CD4-positive, alpha-beta T cell treated with Interleukin-12 subunit alpha and Interleukin-12 subunit beta, for 1 hour (primary cell): ENCODE measurements around the gene ZNF213.
A peak's percentile ranks its signal among the peaks of the same experiment; 100 is the strongest.
"Not testable (repeated sequence)": the region's sequence is repeated elsewhere in the genome, so short reads cannot be mapped to it uniquely, and the experiment has no call there.

ENCODE experiments used
- DNase-seq: peaks from one replicate; pipeline ENCODE4 v3.0.0-alpha.2; 2020

ZNF213 gene

DNA sequence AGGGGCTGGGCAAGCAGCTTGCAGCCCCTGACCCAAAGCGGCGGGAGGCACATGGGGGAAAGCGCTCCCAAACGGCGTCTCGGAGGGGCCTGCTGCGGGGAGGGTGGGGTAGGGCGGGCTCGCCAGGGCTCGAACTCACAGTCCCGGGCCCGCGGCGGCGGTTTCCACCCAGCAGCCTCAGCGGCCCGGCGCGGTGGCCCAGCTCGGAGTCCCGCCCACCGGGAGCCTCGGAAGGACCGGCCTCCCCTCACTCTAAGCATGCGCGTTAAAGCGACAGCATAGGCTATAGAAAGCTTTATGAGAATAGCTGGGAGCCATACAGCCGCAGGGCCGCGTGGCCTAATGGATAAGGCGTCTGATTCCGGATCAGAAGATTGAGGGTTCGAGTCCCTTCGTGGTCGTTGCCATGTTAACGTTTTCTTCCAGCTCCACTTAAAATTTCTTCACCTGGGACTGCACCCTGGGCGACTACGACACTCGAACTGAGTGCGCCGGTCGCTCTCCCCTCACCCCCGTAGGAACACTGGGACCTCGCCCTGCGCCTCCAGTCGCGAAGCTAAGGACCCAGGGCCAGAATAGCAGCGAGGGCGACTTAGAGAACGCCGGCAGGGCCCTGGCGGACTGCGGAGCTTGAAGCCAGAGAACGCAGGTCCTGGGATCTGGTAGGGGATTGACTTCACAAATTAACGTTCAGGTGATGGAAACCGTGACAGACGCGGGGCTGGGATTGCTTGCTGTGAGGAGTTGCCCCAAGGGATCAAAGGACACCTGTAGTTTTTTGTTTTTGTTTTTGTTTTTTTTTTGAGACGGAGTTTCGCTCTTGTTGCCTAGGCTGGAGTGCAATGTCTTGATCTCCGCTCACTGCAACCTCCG lies 15.8 kb downstream of the ZNF213 start:
- DNase-seq, result peak; percentile 98

DNA sequence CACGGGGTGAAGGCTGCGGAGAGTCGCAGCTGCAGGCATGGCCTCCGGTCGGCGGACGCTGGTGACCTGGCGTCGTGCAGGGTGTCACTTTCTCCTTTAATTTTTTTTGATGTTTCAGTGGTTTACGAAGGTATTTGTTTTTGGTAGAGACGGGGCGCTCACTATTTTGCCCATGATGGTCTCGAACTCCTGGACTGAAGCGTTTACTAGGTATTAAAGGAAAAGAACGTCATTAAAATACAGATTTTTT lies 17.1 kb downstream of the ZNF213 start:
- DNase-seq, result peak; percentile 53

DNA sequence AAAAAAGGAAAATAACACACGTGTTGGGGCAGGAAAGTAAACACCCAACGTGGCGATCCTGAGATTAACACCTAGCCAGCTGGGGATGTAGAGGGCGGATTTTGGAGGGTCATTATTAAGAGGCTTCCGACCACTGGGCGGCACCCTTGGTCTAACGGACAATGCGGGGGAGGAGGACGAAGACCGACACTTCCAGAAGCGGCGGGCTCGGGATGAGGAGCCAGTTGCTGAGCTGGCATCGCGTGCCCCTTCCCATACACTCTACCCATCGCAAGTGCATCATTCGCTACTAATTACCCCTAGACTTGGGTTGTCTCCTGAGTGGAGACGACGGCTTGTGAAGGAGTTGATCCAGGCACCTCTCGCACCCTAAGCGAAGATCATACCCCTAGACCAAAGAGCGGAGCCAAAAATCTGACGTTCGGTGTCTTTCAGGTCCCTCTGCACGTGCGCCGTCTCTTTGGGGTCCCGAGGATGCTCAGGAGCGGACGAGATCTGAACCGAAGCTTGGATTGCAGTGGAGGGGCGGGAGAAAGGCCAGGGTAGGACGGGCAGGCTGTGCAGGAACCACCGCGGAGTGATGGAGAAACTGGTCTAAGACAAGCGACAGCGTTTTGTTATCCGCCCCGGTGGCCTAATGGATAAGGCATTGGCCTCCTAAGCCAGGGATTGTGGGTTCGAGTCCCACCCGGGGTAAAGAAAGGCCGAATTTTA lies 17.6 kb downstream of the ZNF213 start:
- peak; percentile 86 for DNase-seq

DNA sequence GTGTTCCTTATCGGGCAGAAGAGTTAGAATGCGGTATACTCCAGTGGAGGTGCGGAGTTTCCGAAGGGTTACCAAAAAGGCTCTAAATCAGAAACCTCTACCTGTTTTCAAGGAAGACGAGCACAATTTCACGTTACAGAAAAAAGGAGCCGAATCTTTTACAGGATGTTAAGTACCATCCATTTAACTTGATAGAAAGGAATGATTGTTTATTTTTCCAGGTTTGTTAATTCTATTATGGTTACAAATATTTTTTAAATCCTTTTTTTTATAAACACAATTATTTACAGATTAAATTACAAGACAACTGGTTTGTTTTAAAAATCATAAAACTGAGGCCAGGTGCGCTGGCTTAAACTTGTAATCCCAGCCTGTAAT lies 18.2 kb downstream of the ZNF213 start:
- no peak for DNase-seq

DNA sequence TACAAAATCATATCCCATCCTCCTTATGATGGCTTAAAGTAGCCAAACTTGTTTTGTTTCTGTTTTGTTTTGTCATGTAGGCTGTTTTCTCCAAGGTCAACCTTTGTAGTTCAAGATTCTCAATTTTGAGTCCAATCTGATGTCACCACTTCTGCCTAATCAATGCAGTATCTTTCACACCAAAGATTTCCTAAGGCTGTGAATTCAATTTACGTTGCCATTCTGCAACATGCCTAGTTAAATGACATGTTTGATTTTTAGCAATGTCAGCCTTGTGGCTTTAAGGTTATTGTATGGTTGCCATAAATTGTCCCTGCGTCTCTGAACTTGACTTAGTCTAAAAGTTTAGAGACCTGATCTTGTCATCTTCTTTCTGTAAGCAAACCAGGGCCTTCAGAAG lies 20.4 kb downstream of the ZNF213 start:
- no peak for DNase-seq

DNA sequence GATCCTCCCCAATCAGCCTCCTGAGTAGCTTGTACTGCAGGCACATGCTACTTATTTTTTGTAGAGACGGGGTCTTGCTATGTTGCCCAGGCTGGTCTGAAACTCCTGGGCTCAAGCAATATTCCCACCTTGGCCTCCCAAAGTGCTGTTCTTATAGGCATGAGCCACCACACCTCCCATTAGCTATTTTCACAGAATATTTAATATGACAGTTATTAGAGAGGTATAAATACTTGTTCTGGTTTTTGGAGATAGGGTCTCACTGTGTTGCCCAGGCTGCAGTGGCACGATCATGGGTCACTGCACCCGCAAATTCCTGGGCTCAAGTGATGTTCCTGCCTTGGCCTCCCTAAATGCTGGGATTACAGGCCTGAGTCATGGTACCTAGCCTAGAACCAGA lies 21.1 kb downstream of the ZNF213 start:
- no peak for DNase-seq

DNA sequence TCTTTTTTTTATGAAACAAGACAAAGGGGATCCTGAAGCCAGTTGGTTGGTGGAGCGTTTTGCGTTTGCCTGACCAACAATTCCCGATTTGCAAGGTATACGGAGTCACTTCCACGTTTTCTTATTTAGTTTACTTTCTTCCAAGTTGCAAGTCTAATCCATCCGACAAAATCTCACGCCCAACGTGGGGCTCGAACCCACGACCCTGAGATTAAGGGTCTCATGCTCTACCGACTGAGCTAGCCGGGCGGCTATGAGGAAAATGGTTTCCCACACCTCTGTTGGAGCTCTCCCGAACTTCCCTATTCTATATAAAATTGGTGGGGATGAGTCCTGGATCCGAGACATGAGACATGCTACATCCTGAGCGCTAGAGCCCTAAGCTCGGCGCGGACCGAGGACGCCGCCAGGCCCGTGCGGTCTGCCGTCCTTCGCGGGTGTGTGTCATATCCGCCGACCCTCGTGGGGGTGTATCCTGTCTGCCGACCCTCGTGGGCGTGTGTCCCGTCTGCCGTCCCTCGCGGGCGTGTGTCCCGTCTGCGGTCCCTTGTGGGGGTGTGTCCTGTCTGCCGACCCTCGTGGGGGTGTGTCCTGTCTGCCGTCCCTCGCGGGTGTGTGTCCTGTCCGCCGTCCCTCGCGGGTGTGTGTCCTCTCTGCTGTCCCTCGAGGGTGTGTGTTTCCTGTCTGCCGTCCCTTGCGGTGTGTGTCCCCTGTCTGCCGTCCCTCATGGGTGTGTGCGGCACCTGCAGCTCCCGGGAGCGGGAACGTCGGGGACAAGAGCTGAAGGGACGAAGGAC lies 22.6 kb downstream of the ZNF213 start:
- peak; percentile 72 for DNase-seq

DNA sequence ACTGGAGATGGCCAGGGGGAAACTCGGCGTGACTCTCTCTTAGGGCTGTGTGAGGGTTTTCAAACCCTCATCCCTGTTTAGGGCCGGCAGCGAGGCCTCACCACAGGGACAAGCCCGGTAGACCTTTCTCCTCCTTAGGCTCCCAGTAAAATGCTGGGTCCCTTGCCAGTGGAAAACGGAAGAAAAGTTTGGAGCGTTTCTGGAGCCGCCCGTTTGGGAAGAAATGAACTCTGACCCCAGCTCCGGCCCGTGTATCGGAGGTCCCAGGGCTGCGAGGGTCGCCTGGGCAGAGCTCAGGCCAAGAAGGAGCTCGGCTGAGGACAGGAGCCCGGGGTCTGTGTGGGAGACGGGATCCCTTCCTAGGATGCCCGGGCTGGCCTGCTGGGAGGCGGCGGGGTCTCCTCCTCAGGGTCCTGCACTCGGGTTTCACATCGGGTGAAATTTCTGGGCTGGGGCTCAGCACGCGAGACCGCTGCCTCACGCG lies 23.2 kb downstream of the ZNF213 start:
- DNase-seq, result no peak

DNA sequence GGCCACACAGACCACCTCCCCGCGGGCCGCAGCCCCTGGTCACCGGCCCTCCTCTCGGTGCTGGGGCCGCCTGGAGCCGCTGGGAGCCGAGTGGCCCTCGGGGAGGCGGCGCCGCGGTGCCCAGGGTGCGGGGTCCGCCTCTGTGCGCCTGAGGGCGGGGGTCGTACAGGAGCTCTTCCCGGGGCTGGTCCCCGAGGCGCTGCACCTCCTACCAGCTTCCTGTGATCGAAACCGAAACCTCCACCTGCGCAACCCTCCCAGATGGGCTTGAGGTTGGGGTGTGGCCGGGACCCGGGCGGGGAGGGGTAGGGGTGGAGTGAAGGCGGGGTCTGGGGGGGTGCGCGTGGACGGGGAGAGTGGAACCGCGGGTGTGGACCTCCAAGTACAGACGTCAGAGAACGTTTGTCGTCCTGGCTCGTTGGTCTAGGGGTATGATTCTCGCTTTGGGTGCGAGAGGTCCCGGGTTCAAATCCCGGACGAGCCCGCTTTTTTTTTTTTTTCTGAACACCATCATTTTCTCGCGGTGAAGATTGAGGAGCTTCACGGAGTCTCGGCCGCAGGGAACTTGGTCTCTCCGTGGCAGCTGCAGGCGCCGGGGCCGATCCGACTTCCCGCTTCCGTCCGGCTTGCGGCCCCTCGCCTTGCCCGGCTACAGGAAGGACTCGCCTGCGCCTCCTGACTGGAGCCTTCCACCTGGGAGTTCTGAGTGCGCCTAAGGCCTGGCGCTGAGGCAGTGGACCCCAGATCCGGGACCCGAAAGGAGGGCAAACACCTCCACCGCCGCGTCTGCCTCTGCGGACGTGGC lies 23.9 kb downstream of the ZNF213 start:
- DNase-seq, result peak; percentile 96

DNA sequence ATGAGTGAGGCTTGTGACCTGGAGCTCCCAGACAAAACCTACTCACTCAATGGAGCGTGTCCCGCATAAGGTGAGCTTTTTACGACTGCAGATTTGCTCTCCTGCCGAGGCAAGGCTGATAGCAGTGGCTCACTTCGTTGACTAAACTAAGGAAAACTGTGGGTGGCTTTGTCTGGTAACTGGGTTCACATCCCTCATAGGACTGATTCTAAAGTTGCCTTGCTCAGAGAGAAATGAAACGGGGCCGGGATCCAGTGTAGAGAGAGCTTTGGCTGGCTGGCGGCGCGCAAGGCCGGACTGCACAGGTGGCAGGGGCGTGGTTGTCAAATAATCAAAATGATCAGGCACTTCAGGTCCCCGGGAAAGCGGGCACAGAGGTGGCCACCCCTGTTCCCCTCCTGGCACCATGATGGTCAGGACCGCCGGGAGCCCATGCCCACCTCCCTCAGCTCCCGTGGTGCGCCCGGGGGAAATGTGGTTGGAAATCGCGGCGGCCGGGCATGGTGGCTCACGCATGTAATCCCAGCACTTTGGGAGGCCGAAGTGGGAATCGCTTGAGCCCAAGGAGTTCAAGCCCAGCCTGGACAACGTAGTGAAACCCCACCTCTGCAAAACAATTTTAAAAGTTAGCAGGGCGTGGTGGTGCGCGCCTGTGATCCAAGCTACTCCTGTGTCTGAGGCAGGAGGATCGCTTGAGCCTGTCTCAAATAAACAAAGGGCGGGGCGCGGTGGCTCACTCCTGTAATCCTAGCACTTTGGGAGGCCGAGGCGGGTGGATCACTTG lies 26.6 kb downstream of the ZNF213 start:
- no peak for DNase-seq

DNA sequence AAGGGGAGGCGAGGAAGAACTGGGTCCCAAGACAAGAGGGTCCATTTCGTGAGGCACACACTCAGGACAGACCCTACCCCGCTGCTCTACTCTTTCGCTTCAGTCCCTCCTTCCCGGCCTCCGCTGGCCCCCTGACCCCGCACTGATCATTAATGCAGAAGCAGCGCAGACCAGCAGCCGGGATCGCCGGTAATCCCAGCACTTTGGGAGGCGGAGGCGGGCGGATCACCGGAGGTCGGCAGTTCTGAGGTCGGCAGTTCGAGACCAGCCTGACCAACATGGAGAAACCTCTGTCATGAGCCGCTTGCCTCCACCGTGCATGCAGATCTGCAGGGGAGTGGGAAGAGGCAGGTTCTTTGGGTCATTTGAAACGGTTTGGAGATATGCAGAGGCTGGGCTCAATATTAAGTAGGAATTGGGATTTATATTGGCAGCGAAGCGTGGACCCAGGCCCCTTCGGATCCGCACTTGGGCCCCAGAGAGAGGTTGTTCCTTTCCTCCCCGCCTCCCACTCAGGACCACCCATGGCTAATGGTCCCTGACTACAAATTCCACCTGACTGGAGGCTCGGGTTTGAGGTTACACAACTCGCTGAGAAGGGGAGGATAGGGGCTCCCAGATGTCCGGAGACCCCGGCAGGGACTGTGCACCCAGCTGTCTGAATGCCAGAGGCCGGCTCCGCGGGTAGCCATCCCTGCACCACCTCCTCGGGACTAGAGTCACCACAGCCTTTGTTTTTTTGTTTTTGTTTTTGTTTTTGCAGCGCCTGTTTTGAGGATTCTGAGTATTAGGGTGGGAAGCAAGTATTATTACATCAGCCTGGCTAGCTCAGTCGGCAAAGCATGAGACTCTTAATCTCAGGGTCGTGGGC lies 29.5 kb downstream of the ZNF213 start:
- no peak for DNase-seq

DNA sequence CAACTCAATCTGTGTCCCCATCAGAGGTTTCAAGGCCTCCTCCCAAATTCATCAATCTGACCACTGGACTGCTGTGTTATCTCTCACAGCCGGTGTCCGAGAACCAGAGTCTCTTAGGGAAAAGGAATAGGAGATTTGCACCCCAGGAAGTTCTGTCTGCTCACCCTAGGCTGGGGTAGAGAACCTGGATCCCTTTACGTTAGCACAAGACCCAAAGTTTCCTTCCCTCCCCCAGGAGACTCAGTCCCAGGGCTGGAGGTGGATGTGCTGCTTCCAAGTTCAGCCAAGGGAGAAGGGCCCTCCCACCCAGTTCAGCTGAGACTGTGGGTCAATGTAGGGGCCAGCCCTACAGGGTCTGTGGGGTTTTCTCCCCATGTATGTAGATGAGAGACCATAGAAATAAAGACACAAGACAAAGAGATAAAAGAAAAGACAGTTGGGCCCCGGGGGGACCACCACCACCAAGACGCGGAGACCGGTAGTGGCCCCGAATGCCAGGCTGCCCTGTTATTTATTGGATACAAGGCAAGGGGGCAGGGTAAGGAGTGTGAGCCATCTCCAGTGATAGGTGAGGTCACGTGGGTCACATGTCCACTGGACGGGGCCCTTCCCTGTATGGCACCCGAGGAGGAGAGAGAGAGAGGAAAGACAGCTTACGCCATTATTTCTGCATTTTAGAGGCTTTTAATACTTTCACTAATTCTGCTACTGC lies 30.4 kb downstream of the ZNF213 start:
- DNase-seq, result no peak

DNA sequence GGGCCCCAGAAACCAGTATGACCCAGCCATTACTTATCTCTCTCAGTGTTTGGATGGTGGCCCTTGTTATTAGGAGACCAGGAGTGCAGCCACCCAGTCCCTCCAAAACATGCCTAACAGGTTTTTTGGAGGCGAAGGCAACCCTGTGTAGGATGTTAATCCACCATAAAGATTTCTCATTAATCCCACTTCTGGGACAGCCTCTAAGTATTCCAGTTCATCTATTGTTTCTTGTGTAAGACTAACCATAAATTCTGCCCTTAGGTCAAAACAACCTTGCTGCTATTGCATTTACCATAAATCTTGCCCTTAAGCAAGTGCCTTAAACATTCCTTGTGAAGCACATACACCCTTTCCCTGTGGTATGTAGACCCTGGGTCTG lies 31.7 kb downstream of the ZNF213 start:
- DNase-seq, result no peak

DNA sequence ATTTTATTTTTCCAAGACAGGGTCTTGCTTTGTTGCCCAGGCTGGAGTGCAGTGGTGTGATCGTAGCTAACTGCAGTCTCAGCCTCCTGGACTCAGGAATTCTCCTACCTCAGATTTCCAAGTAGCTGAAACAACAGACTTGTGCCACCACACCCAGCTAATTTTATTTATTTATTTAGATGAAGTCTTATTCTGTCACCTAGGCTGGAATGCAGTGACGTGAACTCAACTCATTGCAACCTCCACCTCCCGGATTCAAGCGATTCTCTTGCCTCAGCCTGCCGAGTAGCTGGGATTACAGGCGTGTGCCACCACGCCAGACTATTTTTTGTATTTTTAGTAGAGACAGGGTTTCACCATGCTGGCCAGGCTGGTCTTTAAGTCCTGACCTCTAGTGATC lies 33.9 kb downstream of the ZNF213 start:
- not testable (repeated sequence) for DNase-seq

DNA sequence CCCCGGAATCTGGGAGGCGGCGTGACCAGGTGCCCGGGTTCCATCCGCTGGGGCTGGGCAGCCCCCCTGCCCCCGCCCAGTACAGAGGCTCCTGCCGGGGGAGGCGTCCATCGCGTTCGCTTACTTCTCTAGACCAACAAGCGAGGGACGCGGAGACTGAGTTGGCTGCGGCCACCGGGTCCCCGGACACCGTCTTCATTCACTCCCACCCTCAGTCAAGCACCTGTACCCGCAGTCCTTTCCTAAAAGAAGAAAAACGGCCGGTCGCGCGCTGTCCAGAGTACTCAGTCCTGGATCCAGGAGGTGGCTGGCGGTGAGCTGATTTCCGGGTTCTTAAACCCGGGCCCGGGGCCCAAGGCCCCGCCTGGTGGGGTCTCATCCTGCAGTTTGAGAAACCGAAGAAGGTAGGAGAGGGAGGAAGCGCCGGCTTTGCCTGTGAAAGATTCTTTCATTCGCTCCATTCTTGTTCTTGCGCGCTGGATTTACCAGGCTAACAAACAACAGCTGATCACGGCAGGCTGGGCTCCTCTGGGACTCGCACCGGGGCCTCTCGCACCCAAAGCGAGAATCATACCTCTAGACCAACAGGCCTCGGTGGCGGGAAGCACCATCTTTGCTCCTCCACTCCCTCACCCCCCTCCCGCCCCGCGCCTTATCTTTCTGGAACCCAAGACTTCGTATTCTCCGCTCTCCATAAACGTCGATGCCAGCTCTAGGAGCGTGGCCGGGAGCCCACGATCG lies 35.8 kb downstream of the ZNF213 start:
- DNase-seq, result no peak

DNA sequence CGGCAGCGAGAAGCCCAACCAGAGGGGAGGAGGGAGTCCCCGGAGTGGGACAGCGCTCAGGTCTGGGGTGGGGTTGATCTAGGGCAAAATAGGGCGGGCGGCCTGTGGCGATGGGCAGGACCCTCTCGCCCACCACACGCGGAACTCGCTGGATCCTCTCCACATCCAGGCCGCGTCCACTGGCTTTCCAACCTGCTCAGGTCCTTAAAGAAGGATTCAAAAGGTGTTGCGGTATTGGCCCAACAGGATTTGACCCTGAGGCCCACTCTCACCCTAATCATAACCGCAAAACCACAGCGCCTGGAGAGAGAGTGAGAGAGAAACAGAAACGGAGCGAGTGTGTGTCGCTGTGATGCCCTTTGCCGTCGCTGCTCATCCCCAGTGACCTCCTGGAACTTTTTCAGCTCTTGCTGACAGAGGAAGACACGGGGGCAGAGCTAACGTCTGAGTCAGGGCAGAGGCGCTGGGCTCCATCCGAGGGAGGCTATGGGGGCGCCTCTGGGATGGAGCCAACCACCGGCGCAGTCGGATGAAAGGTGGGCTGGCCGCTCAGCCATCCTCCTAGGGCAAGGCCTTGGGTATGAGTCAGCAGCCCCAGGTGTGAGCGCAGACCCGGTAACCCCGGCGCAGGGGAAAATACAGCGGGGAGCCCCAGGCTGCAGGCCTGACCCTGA lies 36.5 kb downstream of the ZNF213 start:
- DNase-seq, result peak; percentile 56

DNA sequence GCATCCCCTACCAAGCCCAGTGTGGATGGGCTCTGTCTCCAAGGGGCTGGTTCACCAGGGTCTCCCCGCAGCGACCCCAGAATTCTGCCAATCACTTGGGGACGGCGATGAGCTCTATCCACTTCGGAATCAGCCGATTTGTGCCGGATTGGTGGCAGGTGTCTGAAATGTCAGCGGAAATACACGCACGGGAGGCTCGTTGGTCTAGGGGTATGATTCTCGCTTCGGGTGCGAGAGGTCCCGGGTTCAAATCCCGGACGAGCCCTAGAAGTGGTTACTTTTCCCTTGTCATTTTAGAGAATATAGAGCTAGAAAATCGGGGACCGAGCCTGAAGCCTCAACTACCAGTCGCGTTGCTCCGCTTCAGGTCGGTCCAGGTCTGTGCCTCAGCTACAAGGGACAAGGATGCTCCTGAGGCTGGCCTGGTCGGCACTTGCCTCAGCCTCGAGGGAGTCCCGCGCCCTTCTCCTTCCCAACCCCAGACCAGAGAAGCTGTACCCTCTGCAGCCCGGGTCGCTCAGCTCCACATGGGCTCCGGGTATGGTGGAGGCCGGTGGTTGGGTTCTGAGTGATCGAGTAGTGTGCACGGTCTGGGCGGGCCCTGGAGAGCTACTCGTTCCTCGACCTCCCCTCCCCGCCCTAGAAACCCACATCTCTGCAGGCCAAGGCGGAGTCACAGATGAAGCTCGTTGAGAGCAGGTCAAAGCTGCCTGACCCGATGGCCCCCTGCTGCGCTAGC lies 37.2 kb downstream of the ZNF213 start:
- DNase-seq, result peak; percentile 45
